ENCODE results near the gene EIF2S1. TPM values are rescaled to one million over a fixed set of nuclear protein-coding genes. Genes with fewer than 3 reads are reported as not detected.

The EIF2S1 gene
- total RNA-seq, 1 experiment from 2014 or later, result 148 TPM

GRCh38 chr14:67428501-67429031 is 68.4 kb downstream of the EIF2S1 start:
- intact Hi-C loops (cut with micrococcal nuclease; ENCODE audit: unreplicated experiment), result loop anchor here (5.0 kb wide), 1 partner anchor 99 kb away; no protein-coding TSS in a partner anchor
- peak; percentile 48 for DNase-seq
- Mint-ChIP-seq H3K9me3 (ENCODE audit: low read depth, unreplicated experiment) (no peaks in the 10 kb centered on the region), H3K27ac (ENCODE audit: unreplicated experiment) (peak overlapping the region; percentile 58), H3K4me1 (ENCODE audit: low read depth, unreplicated experiment) (peaks cover 12% of the 10 kb centered on the region), H3K27me3 (ENCODE audit: unreplicated experiment) (peaks cover 25% of the 10 kb centered on the region), H3K36me3 (ENCODE audit: insufficient read depth, unreplicated experiment) (no peaks in the 10 kb centered on the region), H3K4me3 (ENCODE audit: low read depth, unreplicated experiment) (no peak overlapping the region)
- CTCF ChIA-PET, result interaction anchor here (0.7 to 5.1 kb wide), 9 partner anchors 12 to 838 kb away, joined by 3 to 64 read pairs (median 5); no protein-coding TSS in a partner anchor
- BruUV-seq (replicated peaks), result no TSS peak
- no peak for TF ChIP-seq CTCF (IDR thresholded peaks at IDR 0.05; ENCODE audit: unreplicated experiment)

GRCh38 chr14:67429510-67430205 is 69.5 kb downstream of the EIF2S1 start:
- BruUV-seq (replicated peaks), result no TSS peak
- Mint-ChIP-seq H3K36me3 (ENCODE audit: insufficient read depth, unreplicated experiment) (no peaks in the 10 kb centered on the region), H3K9me3 (ENCODE audit: low read depth, unreplicated experiment) (no peaks in the 10 kb centered on the region), H3K27me3 (ENCODE audit: unreplicated experiment) (peaks cover 36% of the 10 kb centered on the region), H3K27ac (ENCODE audit: unreplicated experiment) (no peak overlapping the region), H3K4me1 (ENCODE audit: low read depth, unreplicated experiment) (peaks cover 12% of the 10 kb centered on the region), H3K4me3 (ENCODE audit: low read depth, unreplicated experiment) (no peak overlapping the region)
- DNase-seq, result no peak
- intact Hi-C loops (cut with micrococcal nuclease; ENCODE audit: unreplicated experiment), result loop anchor here (5.0 to 10.0 kb wide), 2 partner anchors 98 to 275 kb away; partner anchors contain the start of gene RDH12
- no peak for TF ChIP-seq CTCF (IDR thresholded peaks at IDR 0.05; ENCODE audit: unreplicated experiment)
- CTCF ChIA-PET, result interaction anchor here (0.6 to 5.1 kb wide), 6 partner anchors 14 to 872 kb away, joined by 3 to 64 read pairs (median 4); no protein-coding TSS in a partner anchor

- no peak for TF ChIP-seq CTCF (IDR thresholded peaks at IDR 0.05; ENCODE audit: unreplicated experiment)
- BruUV-seq (replicated peaks), result no TSS peak
- CTCF ChIA-PET, result interaction anchor here (1.0 kb wide), 1 partner anchor 9 kb away, joined by 3 read pairs; no protein-coding TSS in a partner anchor
- no peaks in the 10 kb centered on the region for H3K36me3 Mint-ChIP-seq (ENCODE audit: insufficient read depth, unreplicated experiment)
- no peaks in the 10 kb centered on the region for H3K9me3 Mint-ChIP-seq (ENCODE audit: low read depth, unreplicated experiment)
- intact Hi-C loops (cut with micrococcal nuclease; ENCODE audit: unreplicated experiment), result loop anchor here (10.0 kb wide), 1 partner anchor 273 kb away; the partner anchor contains the start of gene RDH12
- H3K27ac Mint-ChIP-seq (ENCODE audit: unreplicated experiment), result no peak overlapping the region
- no peak for DNase-seq
- H3K4me3 Mint-ChIP-seq (ENCODE audit: low read depth, unreplicated experiment), result no peak overlapping the region
- peaks cover 12% of the 10 kb centered on the region for H3K4me1 Mint-ChIP-seq (ENCODE audit: low read depth, unreplicated experiment)
- peaks cover 45% of the 10 kb centered on the region for H3K27me3 Mint-ChIP-seq (ENCODE audit: unreplicated experiment)
Measured at GRCh38 chr14:67432050-67432564, 72.0 kb downstream of the EIF2S1 start.

- intact Hi-C loops (cut with micrococcal nuclease; ENCODE audit: unreplicated experiment), result loop anchor here (10.0 kb wide), 1 partner anchor 269 kb away; the partner anchor contains the start of gene RDH12
- H3K4me1 Mint-ChIP-seq (ENCODE audit: low read depth, unreplicated experiment), result peaks cover 14% of the 10 kb centered on the region
Measured at GRCh38 chr14:67435603-67436002, 75.5 kb downstream of the EIF2S1 start.

More at GRCh38 chr14:67435603-67436002, 75.5 kb downstream of the EIF2S1 start:
- Mint-ChIP-seq H3K27me3 (ENCODE audit: unreplicated experiment) (peaks cover 53% of the 10 kb centered on the region), H3K36me3 (ENCODE audit: insufficient read depth, unreplicated experiment) (no peaks in the 10 kb centered on the region), H3K27ac (ENCODE audit: unreplicated experiment) (no peak overlapping the region), H3K4me3 (ENCODE audit: low read depth, unreplicated experiment) (no peak overlapping the region), H3K9me3 (ENCODE audit: low read depth, unreplicated experiment) (no peaks in the 10 kb centered on the region)
- TF ChIP-seq CTCF (IDR thresholded peaks at IDR 0.05; ENCODE audit: unreplicated experiment), result no peak
- no peak for DNase-seq
- BruUV-seq (replicated peaks), result no TSS peak
- CTCF ChIA-PET, result interaction anchor here (0.6 kb wide), 1 partner anchor 39 kb away, joined by 4 read pairs; no protein-coding TSS in a partner anchor

Other genes starting within 250 kb of the EIF2S1 start
- 0.20 and 0.78 TPM in 2 replicates for gene GARIN2, start 170.9 kb upstream of the EIF2S1 start, total RNA-seq (2022)
- gene PALS1, start 118.9 kb upstream of the EIF2S1 start, total RNA-seq (2022), result 35.0 and 40.4 TPM in 2 replicates
- gene ATP6V1D, start 524 bp upstream of the EIF2S1 start, total RNA-seq (2022), result 45.1 and 53.3 TPM in 2 replicates
- 34.8 and 39.5 TPM in 2 replicates for gene PLEK2, start 51.8 kb downstream of the EIF2S1 start, total RNA-seq (2022)
- 0.76 and 2.5 TPM in 2 replicates for gene TMEM229B, start 128.4 kb downstream of the EIF2S1 start, total RNA-seq (2022)
- 11.8 and 13.6 TPM in 2 replicates for gene PLEKHH1, start 173.0 kb downstream of the EIF2S1 start, total RNA-seq (2022)
- 19.0 and 19.7 TPM in 2 replicates for gene PIGH, start 239.9 kb downstream of the EIF2S1 start, total RNA-seq (2022)